Colon (tissue), 2 donors: Measurements from ENCODE around the gene HIVEP2.
"Not testable (repeated sequence)": the region's sequence is repeated elsewhere in the genome, so short reads cannot be mapped to it uniquely, and the experiment has no call there.

Experiments used
- FAIRE-seq: peaks from 2 replicates; lab custom pipeline; 2012; peaks lifted over from hg19 to GRCh38; lab: Jason Lieb, UNC
- donor health status: control.
- donor health status: control.

Gene HIVEP2, protein sequence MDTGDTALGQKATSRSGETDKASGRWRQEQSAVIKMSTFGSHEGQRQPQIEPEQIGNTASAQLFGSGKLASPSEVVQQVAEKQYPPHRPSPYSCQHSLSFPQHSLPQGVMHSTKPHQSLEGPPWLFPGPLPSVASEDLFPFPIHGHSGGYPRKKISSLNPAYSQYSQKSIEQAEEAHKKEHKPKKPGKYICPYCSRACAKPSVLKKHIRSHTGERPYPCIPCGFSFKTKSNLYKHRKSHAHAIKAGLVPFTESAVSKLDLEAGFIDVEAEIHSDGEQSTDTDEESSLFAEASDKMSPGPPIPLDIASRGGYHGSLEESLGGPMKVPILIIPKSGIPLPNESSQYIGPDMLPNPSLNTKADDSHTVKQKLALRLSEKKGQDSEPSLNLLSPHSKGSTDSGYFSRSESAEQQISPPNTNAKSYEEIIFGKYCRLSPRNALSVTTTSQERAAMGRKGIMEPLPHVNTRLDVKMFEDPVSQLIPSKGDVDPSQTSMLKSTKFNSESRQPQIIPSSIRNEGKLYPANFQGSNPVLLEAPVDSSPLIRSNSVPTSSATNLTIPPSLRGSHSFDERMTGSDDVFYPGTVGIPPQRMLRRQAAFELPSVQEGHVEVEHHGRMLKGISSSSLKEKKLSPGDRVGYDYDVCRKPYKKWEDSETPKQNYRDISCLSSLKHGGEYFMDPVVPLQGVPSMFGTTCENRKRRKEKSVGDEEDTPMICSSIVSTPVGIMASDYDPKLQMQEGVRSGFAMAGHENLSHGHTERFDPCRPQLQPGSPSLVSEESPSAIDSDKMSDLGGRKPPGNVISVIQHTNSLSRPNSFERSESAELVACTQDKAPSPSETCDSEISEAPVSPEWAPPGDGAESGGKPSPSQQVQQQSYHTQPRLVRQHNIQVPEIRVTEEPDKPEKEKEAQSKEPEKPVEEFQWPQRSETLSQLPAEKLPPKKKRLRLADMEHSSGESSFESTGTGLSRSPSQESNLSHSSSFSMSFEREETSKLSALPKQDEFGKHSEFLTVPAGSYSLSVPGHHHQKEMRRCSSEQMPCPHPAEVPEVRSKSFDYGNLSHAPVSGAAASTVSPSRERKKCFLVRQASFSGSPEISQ (N-terminal part only)

DNA sequence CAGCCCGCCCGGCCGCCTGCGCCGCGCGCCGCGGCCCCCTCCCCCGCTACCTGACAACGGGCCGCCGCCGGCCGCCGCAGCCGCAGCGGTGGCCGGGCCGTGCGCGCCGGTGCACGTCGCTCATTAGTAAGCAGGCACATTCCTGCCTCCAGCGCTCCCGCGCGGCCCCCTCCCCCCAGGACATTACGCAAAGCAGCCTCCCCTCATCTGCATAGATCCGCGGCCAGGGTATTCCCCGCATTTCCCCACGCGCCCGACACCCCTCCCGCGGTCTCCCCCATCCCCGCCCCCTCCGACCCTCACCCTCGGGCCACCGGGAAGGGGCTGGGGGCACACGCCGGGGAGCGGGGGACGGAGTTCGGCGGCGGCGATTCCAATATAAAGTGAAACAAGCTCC lies at the start of gene HIVEP2:
Gene HIVEP2, minus strand, starts transcription at position 128 of the 397 bp plus-strand sequence. CDS start 170,438 bp downstream, outside the sequence.
- no peak for FAIRE-seq

DNA sequence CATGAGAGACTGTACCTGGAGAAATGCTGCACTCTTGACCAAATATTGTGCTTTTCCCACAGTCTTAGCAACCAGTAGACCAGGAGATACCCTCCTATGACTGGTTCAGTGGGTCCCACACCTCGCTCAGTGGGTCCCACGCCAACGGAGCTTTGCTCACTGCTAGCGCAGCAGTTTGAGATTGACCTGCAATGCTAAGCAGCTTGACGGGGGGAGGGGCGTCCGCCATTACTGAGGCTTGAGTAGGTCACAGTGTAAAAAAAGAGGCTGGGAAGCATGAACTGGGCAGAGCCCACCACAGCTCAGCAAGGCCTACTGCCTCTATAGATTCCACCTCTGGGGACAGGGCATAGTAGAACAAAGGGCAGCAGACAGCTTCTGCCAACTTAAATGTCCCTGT lies 49.0 kb upstream of the HIVEP2 start:
- FAIRE-seq, result no peak

DNA sequence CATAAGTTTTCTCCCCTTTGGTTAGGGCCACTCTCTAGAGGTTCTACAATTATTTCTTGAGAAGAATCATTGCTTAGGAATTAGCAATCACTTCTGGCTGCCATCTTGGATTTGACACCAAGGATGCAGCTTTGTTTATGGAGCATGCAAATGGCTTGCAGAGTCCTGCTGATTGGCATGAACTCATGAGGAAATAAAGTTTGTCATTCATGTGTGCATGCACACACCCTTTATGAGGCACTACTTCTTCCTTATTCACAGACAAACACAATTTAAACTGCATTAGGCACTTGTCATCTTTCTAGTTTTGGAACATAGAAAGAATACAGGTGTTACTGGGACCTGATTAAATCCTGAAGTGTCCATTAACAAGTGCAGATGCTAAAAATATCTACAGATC lies 42.5 kb upstream of the HIVEP2 start:
- FAIRE-seq, result no peak

DNA sequence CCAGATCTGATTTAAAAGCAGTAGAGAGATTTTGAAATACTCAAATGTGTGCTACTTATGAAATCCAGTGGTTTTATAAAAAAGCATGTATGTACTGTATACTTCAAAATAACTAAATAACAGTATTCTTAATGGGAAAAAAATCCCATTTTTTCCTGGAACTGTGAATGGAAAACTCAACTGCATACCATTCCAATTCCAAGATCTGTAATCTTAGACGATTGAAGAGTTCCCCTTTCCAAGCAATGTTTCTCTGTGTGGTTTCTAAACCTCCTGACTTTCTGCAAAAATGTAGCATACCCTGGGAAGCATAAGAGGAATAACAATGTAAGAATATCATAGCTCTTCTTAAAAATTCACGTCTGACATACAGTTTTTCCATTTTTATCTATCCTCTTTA lies 40.3 kb upstream of the HIVEP2 start:
- no peak for FAIRE-seq

DNA sequence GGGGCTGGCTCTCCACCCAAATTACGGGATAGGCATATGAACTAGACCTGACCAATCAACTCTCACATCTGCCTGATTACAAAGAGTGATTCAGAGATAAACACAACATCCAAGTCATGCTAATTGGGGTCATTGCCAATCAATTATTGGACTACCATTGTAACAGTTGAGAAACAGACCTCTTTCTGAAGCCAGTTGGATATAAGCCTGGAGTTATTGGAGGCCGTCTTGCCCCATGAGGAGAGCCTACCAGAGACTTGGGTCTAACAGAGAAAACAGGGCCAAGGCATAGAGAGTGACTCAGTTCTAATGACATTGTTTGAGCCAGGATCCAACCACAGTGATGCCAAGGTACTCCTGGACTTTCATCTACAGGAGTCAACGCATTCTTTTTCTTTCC lies 39.4 kb upstream of the HIVEP2 start:
- no peak for FAIRE-seq

DNA sequence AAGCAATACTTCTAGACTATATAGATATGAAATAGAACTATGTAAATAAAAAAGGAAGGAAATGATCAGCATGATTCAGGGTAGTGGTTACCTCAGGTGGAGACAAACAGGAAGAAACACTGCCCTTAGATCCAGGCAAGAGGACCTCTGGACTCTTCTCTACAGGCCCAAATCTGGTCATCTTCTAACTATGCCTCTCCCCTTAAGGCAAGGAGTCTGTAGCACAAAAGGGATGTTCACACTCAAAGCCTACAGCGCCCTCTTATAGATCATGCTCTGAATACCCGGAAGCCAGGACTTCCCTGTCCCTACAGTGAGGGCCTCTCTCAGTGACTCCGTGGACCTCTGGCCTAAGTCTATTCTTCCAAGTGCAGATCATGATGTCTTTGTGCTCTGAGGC lies 30.4 kb upstream of the HIVEP2 start:
- FAIRE-seq, result no peak

DNA sequence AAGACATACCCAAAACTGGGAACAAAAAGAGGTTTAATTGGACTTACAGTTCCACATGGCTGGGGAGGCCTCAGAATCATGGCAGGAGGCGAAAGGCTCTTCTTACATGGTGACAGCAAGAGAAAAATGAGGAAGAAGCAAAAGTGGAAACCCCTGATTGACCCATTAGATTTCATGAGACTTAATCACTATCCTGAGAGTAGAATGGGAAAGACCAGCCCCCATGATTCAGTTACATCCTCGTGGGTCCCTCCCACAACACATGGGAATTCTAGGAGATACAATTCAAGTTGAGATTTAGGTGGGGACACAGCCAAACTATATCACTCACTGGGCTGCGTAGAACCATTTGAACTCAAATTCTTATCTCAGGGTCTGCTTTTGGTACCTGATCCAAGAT lies 26.0 kb upstream of the HIVEP2 start:
- not testable (repeated sequence) for FAIRE-seq

DNA sequence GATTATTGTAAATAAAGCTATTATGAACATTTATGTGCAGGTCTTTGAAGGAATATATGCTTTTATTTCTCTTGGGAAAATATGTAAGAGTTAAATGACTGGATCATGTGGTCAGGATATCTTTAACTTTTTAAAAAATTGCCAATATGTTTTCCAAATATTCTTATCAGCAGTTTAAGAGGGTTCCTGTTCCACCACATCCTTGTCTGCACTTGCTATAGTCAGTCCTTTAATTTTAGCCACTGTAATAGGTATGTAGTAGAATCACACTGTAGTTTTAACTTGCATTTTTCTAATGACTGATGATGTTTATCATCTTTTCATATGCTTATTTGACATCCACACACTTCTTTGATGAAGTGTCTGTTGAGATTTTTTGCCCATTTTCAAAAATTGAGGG lies 23.6 kb upstream of the HIVEP2 start:
- no peak for FAIRE-seq

DNA sequence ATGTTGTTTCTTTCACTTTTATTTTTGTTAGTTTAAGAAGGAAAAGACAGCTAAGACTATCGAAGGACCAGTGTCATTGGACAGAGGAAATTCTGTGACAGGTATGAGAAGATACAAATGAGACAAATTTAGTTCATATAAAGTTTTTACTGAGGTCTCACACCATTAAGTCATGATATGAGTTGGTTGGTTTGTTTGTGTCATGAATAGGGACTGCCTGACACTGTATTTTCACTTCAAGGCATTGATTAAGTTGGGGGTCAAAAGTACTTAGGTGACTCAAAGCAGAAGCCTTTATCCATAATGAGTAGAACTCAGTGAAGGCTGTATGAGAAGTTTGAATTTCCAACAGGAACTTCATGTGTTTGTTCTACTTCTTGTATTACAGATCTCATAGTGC lies 21.3 kb upstream of the HIVEP2 start:
- FAIRE-seq, result no peak

DNA sequence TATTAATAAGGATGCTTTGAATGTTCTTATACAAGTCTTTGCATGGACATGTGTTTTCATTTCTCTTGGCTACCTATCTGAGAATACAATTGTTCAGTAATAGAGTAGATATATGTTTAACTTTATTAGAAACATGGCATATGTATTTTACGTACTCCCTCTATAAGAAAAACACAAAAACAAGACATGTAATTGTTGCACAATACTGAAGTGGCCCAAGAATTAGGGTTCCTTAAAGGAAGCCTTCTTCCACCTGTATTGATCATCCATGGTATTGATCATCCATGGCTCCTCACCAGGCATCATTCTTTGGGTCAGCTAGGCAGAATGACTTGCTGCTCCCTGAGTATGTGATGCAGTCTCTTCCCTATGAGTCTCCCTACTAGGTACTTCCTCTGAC lies 20.2 kb upstream of the HIVEP2 start:
- no peak for FAIRE-seq

DNA sequence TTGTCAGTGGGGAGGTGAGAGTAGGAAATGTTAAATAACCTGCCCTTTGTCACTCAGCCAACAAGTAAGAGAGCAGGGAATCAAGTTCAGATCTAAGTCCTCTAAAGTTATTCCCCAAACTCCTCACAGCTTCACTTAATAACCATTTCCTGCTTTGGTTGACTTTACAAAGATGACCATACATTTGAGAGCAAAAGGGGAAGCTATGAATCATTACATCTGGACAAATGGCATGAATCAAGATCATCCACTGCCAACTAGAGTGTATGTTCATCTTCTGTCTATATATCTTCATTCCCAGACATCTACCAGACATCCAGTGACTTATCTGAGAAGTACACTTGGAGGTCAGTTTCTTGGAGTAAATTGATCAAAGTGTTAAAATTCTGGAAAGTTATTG lies 15.1 kb upstream of the HIVEP2 start:
- FAIRE-seq, result no peak

DNA sequence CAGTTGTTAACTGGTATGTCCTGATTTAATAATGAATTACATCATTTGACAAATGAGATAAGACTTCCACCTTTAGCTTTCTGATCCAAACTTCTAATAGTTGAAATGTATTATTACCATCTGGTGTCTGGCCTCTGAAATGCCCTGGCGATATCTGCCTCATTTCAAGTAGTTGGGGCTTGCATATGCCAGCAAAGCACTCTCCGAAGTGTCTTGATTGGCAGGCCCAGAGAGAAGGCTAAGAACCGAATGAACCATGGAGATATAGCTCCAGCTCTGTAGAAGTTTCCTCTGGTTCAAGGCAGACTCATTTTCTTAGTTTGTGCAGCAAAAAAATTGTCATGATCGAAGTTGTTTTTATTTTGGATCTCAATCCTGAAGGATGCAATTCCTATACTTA lies 13.4 kb upstream of the HIVEP2 start:
- no peak for FAIRE-seq

DNA sequence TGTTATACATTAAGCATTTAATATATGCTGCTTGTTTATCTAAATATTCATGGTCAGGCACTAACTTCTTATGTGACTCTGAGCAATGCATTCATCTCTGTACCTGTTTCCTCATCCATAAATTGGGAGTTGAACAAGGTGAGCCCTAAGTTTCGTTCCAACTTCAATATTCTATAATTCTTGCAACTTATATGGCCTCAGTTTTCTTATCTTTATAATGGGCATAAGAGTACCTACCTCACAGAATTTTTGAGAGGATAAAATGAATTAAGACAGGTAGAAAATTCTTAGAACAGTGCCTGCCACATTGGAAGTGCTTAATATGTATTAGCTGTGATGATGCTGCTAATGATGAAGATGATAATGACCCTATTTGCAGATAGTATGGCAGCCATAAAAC lies 11.8 kb upstream of the HIVEP2 start:
- no peak for FAIRE-seq

DNA sequence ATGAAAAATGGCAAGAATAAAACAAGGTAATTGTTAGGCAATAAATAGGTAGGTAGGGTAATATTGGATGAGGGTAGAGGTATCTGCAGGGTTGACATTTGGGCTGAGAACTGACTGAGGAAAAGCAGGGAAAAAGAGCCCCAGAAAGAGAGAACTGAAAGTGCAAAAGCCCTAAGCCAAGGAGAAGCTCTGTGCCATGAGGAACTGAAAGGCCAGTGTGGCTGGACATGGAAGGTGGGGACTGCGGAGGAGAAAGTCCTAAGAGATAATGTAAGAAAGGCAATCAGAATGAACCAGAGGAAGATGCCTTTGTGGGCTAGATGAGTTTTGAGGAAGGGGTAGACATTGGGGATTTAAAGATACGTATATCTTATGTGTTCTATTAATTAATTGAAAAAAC lies 9.9 kb upstream of the HIVEP2 start:
- no peak for FAIRE-seq

DNA sequence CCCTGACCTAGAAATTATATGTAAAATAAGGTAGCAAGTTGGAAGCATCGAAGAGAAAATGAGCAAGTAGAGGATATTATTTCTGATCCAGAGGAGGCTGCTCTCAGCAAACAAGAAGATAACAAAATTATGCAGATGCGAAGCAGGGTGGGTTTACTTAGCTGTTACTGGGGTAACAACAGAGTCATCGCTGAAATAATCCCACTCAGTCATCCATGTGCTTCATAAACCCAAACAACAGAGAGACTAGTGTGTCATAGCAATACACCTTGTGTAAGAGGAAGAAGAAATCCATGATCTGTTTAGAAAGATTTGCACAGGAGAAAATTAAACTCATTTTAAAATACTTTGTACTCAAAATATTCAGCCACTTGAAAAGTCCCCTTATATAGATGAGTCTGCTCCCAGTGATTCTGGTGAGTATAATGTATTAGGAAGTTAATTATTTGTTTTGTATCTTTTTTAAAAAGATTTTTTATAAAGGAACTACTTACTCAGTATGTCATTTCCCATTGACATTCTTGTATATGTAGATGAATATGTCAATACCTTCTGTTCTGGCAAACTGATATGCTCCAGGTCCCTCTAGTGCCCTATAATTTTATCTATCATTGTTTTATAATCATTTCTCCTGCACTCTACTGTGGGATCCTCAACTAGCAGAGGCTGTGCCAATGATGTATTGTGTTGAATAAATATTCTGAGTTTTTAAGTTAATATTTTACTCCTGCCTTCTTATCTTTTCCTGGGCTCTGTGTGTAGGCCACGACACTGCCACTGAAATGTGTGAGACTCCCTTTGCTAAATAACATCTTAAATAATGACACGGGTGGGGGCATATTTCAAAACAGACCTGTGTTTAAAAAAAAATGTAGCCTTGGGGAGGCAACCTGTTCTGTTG lies 8.6 kb upstream of the HIVEP2 start:
- no peak for FAIRE-seq

DNA sequence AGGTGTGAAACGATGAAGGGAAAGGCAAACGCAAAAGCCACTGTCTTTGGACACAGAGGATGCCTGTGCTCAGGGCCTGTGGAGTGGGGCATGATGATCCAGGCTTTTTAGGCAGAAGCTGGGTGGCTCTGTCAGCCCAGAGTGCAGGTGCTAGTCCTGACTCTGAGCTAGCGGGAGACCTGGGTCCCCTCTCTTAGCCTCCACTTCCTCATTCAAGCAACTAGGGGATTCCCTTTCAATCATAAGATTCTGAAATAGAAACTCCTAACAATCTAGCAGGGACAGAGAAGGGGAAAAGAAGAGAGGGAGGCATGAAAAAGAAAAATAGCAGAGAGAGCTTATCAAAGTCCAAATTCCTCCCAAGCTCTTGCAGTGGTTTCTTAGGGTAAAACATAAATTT lies 7.6 kb upstream of the HIVEP2 start:
- FAIRE-seq, result no peak

DNA sequence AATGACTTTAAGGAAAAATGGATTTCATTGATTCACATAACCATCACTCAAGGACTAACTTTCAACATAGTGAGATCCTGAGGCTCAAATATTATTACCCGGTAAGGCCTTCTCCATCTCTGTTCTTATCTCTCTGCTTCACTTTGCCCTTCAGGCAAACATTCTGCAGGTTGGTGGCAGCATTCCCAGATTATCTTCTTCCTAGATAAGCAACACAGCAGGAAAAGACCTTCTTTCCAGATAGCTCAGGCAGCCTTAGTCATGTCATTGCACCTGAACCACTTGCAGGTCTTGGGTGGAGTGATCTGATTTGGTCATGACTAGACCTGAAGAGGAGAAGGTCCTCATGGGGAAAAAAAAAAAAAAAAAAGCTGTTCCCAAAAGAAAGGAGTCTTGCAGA lies 5.3 kb upstream of the HIVEP2 start:
- FAIRE-seq, result no peak

DNA sequence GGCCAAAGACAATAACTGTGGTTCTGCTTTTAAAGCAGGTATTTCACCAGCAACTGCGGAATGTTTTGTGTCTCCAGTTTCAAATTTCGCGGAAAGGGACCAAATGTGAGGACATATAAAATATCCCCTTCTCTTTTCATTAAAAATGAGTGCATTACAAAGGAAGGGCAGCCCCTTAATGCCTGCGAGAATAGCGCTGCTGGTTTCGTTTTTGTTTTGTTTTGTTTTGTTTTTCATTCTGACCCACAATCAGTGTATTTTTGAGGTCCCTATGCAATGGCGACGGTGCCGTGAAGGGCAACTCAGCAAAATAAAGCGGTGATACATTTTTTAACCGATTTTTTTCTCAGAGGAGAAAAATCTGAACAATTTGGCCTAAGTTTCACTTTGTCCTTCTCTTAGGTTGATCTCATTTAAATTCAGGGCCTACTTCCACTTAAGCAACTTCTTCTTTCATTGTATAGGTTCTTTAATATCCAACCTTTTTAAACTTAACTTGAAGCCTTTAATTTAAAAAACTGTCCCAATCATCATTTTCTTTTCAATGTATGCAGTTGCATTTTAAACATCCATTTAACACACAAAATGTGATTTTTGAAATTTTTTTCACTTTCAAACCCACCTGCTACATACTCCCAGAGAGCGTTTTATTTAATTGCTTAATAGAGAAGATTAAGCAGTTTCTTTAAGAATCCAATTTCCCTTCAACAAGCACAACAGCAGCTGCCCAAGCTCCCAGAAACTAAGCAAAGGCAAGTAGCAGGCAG lies 2.9 kb upstream of the HIVEP2 start:
- FAIRE-seq, result no peak

DNA sequence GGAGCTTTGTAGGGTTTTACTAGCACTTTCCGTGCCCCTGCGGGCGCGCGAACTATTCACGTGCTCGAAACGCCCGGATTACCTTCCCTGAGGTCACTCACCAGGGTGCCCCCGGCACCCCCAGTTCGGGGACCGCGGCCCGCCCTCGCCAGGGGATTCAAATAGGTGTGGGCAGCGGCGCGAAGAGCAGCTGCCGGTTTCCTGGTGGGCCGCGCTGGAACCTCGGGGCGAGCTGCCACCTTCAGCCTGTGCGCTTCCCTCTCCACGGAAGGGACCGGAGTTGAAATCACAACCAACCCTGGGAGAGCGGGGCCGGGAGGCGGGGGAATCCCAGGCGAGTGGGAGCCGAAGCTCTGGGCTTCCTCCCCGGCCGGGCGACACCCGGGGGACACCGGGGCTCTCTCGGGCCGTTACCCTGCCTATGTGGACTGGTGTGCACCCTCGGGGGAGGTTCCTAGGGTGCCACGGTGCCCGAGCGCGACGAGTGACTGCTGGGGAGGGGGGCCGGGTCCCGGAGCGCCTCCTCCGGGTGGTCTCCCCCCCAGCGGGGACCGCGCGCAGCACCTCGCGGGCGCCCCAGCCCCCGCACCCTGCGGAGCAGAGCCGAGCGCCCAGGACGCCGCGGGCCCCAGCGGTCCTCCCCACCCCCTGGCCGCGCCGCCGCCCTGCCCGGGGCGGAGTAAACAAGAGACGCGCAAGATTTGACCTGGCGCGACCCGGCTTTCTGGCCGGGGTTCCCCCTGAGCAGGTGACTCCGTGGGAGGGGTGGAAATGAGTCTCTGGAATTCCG lies 2.1 kb upstream of the HIVEP2 start:
- FAIRE-seq, result no peak

DNA sequence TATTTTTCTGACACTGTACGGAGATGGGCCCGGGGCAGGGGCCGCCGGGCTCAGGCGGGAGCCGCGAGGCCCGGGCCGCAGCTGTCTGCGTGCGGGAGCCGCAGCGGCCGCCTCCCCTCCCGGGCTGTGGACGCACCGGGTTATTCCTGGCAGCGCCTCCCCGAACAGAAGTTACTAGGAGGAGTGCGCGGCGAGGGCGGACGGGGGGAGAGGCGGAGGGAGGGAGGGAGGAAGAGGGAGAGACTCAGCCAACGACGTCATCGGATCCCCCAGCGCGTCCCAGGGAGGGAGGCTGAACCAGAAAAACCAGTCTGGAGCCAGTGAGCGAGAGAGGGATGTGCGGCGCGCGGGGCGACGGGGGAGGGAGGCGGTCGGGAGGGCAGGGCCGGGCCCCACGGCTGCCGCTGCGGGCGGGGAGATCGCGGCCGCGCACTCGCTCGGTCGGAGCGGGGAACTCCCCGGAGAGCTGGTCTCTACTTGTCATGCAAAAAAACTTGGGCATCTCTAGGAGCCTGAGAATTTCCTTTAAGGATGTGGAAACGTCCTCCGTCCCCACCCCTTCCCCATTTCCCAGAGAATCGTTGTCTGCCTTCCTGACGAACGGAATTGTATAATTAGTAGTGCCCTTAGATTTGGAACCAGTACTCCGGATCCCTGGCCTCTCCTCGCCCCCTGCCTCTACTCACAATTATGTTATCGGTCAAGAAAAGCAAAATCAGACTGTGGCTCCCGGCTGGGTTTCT lies 1.4 kb upstream of the HIVEP2 start:
- no peak for FAIRE-seq
